GM21717 (cell line): ENCODE results near the gene DNAI4.
"Not testable (repeated sequence)": the region's sequence is repeated elsewhere in the genome, so short reads cannot be mapped to it uniquely, and the experiment has no call there.

Source experiments
- ATAC-seq: cut with Tn5 transposase; IDR thresholded peaks from one replicate; pipeline ENCODE4 v1.9.1; 2021; ENCODE audit warnings: mild to moderate bottlenecking, moderate library complexity; ENCODE audit not compliant: unreplicated experiment

DNAI4 gene

GRCh38 chr1:66924756-66925557, at the start of gene DNAI4, which contains the start of gene MIER1:
TSS of gene DNAI4 (minus strand) at chr1:66924856. CDS start at chr1:66924831, 25 bp downstream.
TSS of gene MIER1 (plus strand) at chr1:66924990. CDS start at chr1:66925029, 39 bp downstream.
- peak; percentile 96 for ATAC-seq

- no peak for ATAC-seq
These were observed 43.9 kb upstream of the DNAI4 start for GRCh38 chr1:66968574-66968973.

- not testable (repeated sequence) for ATAC-seq
These were observed 41.7 kb upstream of the DNAI4 start for GRCh38 chr1:66966188-66966873.

- no peak for ATAC-seq
These were observed 33.3 kb upstream of the DNAI4 start for GRCh38 chr1:66957938-66958337.

- ATAC-seq, result peak; percentile 69
These were observed 29.6 kb upstream of the DNAI4 start for GRCh38 chr1:66954208-66954607.

- no peak for ATAC-seq
These were observed 26.9 kb upstream of the DNAI4 start for GRCh38 chr1:66951513-66951912.

- no peak for ATAC-seq
These were observed 22.6 kb upstream of the DNAI4 start for GRCh38 chr1:66947267-66947666.

GRCh38 chr1:66945316-66945715, 20.7 kb upstream of the DNAI4 start:
- ATAC-seq, result no peak

- no peak for ATAC-seq
These were observed 19.9 kb upstream of the DNAI4 start for GRCh38 chr1:66944330-66945274.

- no peak for ATAC-seq
These were observed 18.8 kb upstream of the DNAI4 start for GRCh38 chr1:66943361-66943969.

GRCh38 chr1:66940981-66941380, 16.3 kb upstream of the DNAI4 start:
- no peak for ATAC-seq

- ATAC-seq, result no peak
These were observed 14.0 kb upstream of the DNAI4 start for GRCh38 chr1:66938613-66939012.

- ATAC-seq, result no peak
These were observed 13.0 kb upstream of the DNAI4 start for GRCh38 chr1:66937529-66938234.

GRCh38 chr1:66933887-66934700, 9.4 kb upstream of the DNAI4 start:
- ATAC-seq, result no peak

- no peak for ATAC-seq
These were observed 7.6 kb upstream of the DNAI4 start for GRCh38 chr1:66932291-66932690.

- no peak for ATAC-seq
These were observed 6.9 kb upstream of the DNAI4 start for GRCh38 chr1:66931590-66931989.

- no peak for ATAC-seq
These were observed 6.1 kb upstream of the DNAI4 start for GRCh38 chr1:66930823-66931174.

- peak; percentile 59 for ATAC-seq
These were observed 5.6 kb upstream of the DNAI4 start for GRCh38 chr1:66929999-66930822.

- ATAC-seq, result no peak
These were observed 5.0 kb upstream of the DNAI4 start for GRCh38 chr1:66929691-66929998.
